ENCODE data around the gene AFF3.

DNA sequence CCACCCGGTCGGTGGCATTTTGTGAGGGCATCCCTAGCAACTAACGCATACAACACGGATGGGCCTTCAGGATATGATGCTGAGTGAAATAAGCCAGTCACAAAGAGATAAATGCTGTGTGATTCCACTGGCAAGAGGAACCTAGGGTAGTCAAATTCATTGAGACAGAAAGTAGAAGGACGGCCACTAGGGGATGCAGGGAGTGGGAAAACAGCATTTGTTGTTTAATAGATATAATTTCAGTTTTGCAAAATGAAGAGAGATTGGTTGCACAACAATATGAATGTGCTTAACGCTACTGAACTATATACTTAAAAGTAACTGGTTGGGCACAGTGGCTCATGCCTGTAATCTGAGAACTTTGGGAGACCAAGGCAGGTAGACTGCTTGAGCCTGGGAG, 112.9 kb downstream of the AFF3 start:
- TF ChIP-seq, protein P1, sequence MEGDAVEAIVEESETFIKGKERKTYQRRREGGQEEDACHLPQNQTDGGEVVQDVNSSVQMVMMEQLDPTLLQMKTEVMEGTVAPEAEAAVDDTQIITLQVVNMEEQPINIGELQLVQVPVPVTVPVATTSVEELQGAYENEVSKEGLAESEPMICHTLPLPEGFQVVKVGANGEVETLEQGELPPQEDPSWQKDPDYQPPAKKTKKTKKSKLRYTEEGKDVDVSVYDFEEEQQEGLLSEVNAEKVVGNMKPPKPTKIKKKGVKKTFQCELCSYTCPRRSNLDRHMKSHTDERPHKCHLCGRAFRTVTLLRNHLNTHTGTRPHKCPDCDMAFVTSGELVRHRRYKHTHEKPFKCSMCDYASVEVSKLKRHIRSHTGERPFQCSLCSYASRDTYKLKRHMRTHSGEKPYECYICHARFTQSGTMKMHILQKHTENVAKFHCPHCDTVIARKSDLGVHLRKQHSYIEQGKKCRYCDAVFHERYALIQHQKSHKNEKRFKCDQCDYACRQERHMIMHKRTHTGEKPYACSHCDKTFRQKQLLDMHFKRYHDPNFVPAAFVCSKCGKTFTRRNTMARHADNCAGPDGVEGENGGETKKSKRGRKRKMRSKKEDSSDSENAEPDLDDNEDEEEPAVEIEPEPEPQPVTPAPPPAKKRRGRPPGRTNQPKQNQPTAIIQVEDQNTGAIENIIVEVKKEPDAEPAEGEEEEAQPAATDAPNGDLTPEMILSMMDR (IDR thresholded peaks at IDR 0.05; ENCODE audit: extremely low read depth in 1 of 2, insufficient read depth in 1 of 2, low read depth in 1 of 2, low read length in 2 of 2) = no peak
- no peak for TF ChIP-seq MYC (IDR thresholded peaks at IDR 0.05; ENCODE audit: low read depth, low read length)
- TF ChIP-seq, protein P2, sequence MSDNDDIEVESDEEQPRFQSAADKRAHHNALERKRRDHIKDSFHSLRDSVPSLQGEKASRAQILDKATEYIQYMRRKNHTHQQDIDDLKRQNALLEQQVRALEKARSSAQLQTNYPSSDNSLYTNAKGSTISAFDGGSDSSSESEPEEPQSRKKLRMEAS (IDR thresholded peaks at IDR 0.05; ENCODE audit: insufficient read depth, insufficient read length) = no peak
- TF ChIP-seq POLR2AphosphoS5 (IDR thresholded peaks at IDR 0.05; ENCODE audit: insufficient read depth, low read depth, low read length) = no peak
- no peak for TF ChIP-seq JUN (IDR thresholded peaks at IDR 0.05; ENCODE audit: borderline replicate concordance, insufficient read depth, insufficient read length, low read depth)
- TF ChIP-seq POLR2A (IDR thresholded peaks at IDR 0.05; ENCODE audit: low read depth, low read length) = no peak
- TF ChIP-seq EZH2 (IDR thresholded peaks at IDR 0.05; ENCODE audit: borderline replicate concordance, low read depth, low read length, severe bottlenecking) = no peak
- no peak for TF ChIP-seq GATA2 (IDR thresholded peaks at IDR 0.05; ENCODE audit: insufficient read depth, insufficient read length, low read depth, low read length)
- no peak for TF ChIP-seq FOS (IDR thresholded peaks at IDR 0.05; ENCODE audit: borderline replicate concordance, insufficient read depth, low read length)
